Endometrial microvascular endothelial cells (primary cell): Measurements from ENCODE around the gene CORO2A. TPM values are rescaled to one million over a fixed set of nuclear protein-coding genes. Genes with fewer than 3 reads are reported as not detected.
"Not testable (repeated sequence)": the region's sequence is repeated elsewhere in the genome, so short reads cannot be mapped to it uniquely, and the experiment has no call there.

Experiments used
- in situ Hi-C: cut with HindIII; loops from 2 replicates; pipeline ENCODE4 v1.10.0; 2017; ENCODE audit warnings: low sequenced_read_pairs, low pct_unique_long_range_greater_than_20kb; ENCODE audit errors: inconsistent ontology term
- total RNA-seq: library from RNA; depleted of rRNA; stranded (reverse); fragments of >200 nt; gene quantifications from one replicate; pipeline ENCODE4 v1.2.3, GENCODE V29; 2015; ENCODE audit errors: inconsistent ontology term

CORO2A gene
- total RNA-seq, 1 donor from 2014 or later, result 3.0 TPM

DNA sequence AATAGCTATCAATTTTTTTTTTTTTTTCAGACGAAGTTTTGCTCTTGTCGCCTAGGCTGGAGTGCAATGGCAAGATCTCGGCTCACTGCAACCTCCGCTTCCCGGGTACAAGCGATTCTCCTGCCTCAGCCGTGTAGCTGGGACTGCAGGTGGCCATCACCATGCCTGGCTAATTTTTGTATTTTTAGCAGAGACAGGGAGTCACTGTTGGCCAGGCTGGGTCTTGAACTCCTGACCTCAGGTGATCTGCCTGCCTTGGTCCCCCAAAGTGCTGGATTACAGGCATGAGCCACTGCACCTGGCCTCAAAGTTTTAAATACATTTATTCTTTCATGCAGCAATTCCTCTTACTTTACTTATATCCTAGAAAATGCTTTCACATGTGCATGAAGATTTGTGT, 91.0 kb downstream of the CORO2A start:
- in situ Hi-C loops, result no loop called here

DNA sequence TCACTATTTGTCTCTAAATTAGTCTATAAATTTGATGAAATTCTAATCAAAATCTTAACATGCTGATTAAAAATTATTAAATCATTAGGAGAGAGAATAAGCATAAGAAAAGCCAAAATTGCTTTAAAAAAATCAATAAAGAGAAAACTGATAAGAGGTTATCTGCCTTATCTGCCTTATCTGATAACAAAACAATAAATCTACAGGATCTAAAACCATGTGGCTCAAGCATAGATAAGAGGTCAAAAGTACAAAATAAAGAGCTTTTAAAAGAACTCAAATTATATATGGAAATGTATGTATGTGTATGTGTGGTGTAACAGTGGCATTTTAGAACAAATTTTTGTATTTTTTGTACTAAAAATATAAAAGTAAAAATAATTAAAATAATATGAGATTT, 92.0 kb downstream of the CORO2A start:
- in situ Hi-C loops, result no loop called here

DNA sequence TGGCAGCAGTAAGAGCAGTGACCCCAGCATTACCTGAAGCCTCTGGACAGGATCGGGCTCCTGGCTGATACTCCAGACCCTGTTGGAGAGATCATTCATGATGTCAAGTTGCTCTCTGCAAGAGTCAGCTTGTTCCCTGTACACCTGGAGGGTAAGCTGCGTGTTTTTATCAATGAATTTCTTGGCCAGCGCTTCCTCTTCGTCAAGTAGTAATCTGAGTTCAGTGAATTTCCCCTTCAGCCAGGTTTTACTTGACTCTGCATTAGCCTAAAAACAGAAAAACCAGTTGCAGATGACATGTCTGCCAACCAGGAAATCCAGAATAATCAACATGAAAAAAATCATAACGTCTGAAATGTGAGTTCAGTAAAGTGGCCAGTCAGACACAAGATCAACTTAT, 92.5 kb downstream of the CORO2A start:
- in situ Hi-C loops, result no loop called here

GRCh38 chr9:98099346-98099745, 93.1 kb downstream of the CORO2A start:
- in situ Hi-C loops, result no loop called here

DNA sequence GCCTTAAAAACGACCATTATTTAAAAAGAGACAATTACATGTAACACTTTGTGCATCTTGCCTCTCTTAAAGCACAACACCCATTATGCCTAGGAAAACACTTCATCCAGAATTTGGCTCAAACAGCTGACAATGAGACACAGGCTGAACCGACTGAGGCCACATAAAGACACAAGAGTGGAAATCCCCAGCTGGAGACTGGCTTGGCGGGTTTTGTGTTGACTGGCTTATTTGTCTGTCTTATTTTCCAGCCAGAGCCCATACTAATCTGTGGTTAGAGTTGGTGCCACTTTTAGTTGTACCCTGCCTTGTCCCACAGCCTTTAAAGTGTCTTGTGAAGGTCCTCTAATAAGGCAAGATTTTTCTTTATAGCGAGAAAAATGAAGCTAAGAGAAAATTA, 94.6 kb downstream of the CORO2A start:
- in situ Hi-C loops, result no loop called here

- in situ Hi-C loops, result no loop called here
These were observed 96.3 kb downstream of the CORO2A start for GRCh38 chr9:98096091-98096490.

DNA sequence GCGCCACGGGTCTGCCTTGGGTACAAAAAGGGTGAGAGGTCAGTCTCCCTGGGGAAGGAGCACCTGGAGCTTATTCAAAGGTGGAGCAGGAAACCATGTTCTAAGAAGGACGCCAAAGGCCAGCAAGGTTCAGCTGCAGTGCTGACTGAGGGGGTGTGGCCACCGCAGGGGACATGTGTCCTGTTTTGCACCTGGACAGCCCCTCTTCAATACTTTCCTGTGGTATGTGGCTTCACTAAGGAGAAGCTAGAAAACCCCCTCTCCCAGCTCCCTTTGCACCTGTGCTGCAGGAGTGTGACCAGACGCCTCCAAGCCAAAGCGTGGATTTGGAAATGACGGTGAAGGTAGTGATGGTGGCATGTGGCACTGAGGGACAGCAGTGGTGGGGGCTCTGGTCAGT, 97.0 kb downstream of the CORO2A start:
- in situ Hi-C loops, result no loop called here

DNA sequence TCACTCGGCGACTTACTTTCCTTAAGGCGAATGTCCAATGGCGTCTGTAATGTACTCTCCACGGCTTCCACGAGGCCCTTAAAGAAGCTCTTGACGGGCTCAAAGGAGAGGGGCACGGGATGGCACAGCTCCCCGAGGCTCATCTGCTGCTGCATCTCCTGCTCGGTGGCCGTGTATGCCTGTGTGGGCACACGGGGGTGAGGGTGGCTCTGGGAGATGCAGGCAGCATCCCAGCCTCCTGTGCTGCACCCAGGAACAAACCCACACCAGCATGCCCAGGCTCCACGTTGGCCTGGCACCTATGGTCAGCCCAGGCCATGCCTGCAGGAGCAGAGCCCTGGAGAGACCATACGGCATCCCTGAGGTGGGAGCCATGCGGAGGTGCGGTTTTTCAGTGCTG, 97.6 kb downstream of the CORO2A start:
- in situ Hi-C loops, result no loop called here

DNA sequence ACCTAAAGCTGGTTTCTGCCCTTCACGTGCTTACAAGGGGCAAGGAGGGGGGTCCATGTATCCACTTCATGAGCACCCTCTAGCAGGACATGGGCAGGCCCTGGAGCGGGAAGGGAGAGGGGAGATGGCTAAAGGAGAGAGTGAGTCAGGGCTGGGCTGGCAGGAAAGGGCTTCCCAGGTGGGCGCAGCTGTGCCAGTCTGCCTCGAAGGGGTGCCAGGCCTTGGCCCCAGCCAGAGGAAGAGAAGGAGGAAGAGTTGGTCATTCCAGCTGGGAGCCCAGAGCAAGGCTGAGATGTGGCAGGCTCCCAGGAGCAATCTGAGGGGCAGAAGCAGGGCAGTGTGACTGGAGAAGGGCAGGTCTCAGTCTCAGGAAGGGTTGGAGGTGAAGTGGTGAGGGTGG, 98.1 kb downstream of the CORO2A start:
- in situ Hi-C loops, result no loop called here

DNA sequence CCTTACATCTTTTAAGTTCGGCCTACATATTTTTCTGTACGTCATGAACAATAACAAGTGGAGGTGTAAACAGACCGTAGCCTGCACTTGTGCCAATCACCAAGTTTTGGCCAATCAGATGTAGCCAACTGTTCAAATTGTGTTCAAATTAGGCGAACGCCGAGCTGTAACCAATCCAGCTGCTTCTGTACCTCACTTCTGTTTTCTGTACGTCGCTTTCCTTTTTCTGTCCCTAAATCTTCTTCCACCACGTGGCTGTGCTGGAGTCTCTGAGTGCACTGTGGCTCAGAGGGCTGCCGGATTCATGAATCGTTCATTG, 99.9 kb downstream of the CORO2A start:
- in situ Hi-C loops, result no loop called here

GRCh38 chr9:98091735-98092612, 100.5 kb downstream of the CORO2A start:
- in situ Hi-C loops, result no loop called here

DNA sequence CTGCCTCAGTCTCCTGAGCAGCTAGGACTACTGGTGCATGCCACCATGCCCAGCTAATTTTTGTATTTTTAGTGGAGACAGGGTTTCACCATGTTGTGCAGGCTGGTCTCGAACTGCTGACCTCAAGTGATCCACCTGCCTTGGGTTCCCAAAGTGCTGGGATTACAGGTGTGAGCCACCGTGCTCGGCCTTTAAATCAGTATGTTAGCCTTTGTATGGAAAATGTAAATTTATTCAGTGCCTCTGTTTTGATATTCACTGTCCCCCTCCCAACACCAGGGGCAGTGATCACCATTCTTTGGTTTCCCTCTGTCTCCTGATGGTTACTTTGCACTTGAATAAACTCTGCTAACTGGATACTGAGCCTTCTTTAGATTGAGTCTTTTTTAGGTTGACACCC, 101.8 kb downstream of the CORO2A start:
- in situ Hi-C loops, result not testable (repeated sequence)

DNA sequence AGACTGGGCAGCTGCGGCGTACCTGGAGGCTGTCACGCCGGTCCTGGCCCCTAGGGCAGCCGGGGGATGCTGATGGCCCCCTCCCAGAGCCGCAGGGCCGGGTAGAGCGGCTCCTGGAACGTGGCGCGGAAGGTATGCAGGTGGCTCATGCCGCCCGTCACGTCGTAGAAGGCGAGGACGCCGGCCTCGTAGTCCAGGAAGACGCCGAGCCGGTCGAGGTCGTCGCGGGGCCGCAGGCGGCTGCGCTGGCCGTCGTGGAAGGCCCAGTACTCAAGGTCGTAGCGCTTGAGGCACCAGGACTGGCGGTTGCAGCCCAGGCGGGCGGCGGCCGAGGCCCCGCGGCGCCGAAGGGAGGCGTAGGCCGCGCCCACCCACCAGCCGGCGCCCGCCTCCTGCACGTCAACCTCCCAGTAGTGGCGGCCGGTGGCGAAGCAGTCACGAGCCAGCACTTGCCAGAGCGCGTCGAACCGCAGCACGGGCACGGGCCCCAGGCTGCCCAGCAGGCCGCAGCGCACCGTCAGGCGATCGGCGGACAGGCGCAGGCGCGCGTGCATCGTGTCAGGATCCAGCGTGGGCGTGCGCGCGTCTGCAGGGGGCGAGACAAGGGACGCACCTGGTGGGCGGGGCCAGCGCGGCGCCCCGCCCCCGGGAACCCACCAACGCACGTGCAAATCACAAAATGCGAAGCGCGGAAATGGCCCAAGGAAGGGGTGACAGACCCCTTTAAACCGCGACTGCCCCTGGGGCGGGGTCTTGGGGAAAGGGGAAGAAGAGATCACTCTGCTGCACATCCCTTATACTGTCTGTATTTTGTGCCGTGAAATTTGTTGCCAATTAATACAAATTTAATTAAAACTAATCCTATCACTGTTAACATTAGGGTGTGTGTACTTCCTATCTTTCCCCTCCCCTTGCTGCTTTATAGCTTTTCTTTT, 104.8 kb downstream of the CORO2A start:
- in situ Hi-C loops, result no loop called here

DNA sequence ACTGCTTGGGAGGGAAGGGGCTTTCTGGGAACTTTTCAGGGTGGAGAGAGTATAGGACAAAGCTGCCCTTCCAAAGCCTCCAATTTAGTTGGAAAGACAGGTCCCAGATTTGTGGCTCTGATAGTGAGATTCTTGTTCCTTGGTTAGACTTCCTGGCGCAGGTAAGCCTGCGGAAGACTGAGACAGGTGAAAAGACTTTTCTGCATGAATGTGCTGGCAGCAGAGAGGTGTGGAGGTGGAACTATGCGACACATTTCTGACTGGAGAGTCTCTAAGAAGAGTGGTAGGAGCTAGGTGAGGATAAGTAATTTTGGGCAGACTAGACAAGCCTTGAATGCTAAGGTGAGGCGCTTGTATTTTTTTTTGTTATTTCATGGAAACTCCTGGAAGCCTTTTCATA, 106.0 kb downstream of the CORO2A start:
- in situ Hi-C loops, result no loop called here

DNA sequence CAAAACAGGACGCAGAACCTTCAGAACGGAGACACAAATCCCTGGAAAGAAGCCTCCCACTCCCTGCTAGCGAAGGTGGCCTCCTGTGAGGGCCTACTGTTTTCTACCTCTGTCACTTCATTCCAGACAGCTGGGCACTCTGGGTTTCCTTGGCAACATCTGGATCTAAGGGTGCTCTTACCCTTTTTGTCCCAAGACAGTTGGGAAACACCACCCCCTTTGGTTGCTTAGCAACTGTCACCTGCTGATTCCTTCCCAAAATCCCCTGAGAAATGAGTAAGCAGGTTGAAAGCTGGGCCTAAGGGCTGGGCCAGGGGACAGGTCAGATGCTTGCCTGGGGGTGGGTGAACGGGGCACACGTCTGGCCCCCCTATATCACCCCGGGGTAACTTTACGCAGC, 106.5 kb downstream of the CORO2A start:
- in situ Hi-C loops, result no loop called here

GRCh38 chr9:98085058-98085457, 107.4 kb downstream of the CORO2A start:
- in situ Hi-C loops, result no loop called here

GRCh38 chr9:98084396-98084795, 108.0 kb downstream of the CORO2A start:
- in situ Hi-C loops, result no loop called here

- in situ Hi-C loops, result no loop called here
These were observed 108.8 kb downstream of the CORO2A start for GRCh38 chr9:98083566-98084183.

GRCh38 chr9:98083061-98083501, 109.4 kb downstream of the CORO2A start:
- in situ Hi-C loops, result no loop called here
